GM21723 (cell line): ENCODE results near the gene SH3BGRL2.

Source experiments
- ATAC-seq: cut with Tn5 transposase; IDR thresholded peaks from one replicate; pipeline ENCODE4 v1.9.1; 2021; ENCODE audit warnings: mild to moderate bottlenecking, moderate library complexity; ENCODE audit not compliant: unreplicated experiment

The SH3BGRL2 gene

DNA sequence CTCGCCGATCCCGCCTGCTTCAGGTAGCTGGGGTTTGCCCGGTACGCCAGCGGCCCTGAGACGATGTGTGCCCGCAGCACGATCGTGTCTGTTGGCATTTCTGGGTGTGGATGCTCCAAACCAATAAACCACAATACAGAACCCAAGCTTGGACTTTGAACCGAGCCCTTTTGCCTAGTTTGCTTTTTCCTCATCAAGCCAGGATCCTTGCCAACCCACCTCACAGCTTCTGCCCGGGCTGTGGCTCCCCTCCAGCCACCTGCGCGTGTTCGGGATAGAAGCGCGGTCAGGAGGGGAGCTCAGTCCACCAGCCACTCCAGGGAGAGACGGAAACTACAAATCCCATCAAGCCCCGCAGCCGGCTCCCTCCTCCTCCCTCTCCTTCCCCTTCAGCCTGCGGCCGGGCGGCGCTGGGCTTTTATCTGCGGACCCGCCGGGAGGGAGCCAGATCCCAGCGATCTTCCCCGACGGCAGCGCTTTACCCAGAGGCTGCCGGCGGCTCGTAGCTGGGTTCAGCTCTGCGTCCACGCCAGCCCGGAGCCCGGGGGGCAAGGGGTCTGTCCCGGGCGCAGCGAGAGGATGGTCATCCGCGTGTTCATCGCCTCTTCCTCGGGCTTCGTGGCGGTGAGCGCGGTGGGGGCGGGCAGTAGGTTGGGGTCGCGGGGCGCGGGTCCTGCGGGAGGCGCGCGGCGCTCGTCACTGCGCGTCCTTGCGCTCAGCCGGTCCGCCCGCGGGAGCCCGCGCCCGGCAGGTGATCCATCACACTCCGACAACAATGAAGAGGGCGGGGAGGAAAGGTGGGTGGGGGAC is at the start of gene SH3BGRL2:
Gene SH3BGRL2, plus strand, starts transcription at position 447 of the 810 bp plus-strand sequence. Its CDS starts 133 bp downstream, at position 580.
- ATAC-seq, result peak; percentile 81

- ATAC-seq, result no peak
Observed at GRCh38 chr6:79584332-79584731, 46.8 kb upstream of the SH3BGRL2 start.

DNA sequence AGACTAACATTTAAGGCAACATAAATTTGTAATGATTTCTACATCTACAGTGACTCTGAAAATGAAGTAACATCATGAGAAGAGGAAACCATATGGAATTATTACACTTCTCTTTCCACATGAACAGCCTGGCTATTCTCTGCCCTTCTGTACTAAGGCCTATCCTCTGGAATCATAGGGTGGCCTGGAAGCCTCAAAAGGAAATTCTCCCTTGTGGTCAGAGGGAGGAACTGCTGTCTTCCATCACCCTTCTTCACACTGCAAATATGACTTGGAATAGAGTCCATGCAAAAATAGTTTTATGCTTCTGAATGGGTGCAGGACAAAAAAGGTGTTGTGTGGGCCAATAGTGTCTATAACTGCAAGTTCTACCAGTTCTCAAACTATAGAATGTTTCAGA is 44.6 kb upstream of the SH3BGRL2 start:
- no peak for ATAC-seq

DNA sequence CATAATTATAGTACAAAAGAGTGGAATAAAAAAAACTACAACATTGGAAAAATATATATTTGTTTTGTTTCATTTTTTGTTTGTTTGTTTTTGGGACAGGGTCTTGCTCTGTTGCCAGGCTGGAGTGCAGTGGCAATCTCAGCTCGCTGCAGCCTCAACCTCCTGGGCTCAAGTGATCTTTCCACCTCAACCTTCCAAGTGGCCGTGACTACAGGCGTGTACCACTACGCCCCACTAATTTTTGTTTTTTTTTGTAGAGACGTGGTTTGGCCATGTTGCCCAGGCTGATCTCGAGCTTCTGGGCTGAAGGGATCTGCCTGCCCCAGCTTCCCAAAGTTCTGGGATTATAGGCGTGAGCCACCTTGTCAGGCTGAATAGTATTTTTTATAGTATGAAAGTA is 41.4 kb upstream of the SH3BGRL2 start:
- ATAC-seq, result no peak

DNA sequence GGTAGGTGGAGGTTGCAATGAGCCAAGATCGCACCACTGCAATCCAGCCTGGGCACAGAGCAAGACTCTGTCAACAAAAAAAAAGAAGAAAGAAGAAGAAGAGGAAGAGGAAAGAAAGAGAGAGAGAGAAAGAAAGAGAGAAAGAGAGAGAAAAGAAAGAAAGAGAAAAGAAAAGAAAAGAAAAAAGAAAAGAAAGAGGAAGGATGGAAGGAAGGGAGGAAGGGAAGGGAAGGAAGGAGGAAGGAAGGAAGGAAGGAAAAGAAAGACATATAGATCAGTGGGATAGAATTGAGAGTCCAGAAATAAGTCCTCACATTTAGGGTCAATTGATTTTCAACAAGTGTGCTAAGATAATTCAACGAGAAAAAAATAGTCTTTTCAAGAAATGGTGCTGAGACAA is 34.0 kb upstream of the SH3BGRL2 start:
- ATAC-seq, result no peak

GRCh38 chr6:79598012-79598411 is 33.1 kb upstream of the SH3BGRL2 start:
- no peak for ATAC-seq

- ATAC-seq, result no peak
Observed at GRCh38 chr6:79599725-79600259, 31.3 kb upstream of the SH3BGRL2 start.

DNA sequence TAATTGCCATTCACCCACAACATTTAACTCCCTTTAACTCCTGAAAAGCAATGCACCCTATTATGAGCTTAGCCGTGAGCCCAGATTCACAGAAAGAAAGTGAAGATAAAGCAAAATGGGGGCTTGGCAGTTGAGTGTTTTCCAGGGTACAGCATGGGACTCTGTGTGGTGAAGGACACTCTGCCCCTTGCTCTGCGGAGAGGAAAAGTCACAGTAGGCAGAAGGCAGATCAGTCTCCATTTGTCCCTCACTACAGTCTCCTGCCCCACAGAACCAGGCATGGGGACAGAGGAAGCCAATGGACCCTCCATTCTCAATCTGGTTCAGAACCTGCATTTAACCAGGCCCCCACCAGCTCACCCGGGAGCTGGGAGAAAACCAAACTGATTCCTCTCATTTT is 30.8 kb upstream of the SH3BGRL2 start:
- ATAC-seq, result no peak

GRCh38 chr6:79600812-79601609 is 30.1 kb upstream of the SH3BGRL2 start:
- no peak for ATAC-seq

GRCh38 chr6:79602859-79603258 is 28.3 kb upstream of the SH3BGRL2 start:
- no peak for ATAC-seq

DNA sequence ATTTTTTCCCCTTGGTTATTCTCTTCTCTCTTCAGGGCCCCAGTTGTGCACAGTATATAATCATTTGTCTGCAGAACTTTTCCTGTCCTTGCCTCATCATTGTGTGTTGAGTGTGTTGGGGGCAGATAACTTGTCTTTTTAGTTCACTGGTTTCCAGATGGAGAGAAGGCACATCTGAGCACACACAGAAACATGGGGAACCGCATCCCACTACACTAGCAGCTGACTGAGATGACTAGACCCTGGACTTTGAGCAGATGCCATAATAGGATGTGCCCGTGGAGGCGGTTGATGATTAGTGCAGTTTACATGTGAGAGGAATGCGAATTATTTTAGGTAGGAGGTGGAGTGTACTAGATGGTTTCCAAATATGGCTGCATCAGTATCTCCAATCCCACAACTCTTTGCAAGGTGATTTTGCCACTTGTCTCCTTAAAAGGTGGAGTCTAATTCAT is 26.5 kb upstream of the SH3BGRL2 start:
- ATAC-seq, result no peak

GRCh38 chr6:79605061-79605460 is 26.1 kb upstream of the SH3BGRL2 start:
- no peak for ATAC-seq

- no peak for ATAC-seq
Observed at GRCh38 chr6:79605968-79606764, 25.0 kb upstream of the SH3BGRL2 start.

- ATAC-seq, result no peak
Observed at GRCh38 chr6:79607000-79607399, 24.1 kb upstream of the SH3BGRL2 start.

DNA sequence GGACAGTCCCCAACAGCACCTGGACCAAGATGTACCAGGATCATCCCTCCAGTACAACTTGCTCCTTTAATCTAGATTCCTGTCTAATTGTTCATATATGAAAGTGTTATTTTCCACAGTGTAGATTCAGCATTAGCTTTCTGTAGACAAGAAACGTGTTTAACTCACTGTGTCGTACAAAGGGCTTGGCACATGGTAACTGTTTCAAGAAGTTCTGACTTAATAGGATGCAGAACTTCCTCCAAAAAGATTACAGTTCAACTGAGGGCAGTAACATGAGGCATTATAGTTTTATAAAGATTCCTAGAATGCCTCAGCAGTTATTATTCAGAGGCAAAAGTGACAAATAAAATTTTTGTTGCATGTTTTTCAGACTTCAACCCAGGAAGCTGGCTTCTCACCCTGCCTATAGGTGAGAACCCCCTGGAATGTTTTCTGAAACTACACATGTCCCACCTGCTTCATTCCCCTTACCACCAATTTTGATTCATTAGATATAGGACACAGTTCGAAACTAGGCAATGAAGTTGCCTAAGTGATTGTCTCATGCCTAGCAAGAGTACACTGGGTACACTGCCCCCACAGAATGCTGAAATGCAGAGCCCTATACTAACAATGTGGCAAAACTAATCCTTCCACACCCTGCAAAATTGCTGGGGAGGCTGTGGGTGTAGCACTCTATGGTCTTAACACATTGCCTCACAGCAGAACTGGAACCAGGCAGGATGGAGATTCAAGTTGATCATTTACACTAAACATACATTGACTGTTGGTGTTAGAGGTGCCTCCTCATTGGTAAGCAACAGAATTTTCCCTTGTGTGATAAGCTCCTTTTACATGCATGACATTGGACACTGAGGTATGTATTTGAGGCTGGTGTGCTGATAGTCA is 22.6 kb upstream of the SH3BGRL2 start:
- ATAC-seq, result no peak

- ATAC-seq, result no peak
Observed at GRCh38 chr6:79609225-79609595, 21.9 kb upstream of the SH3BGRL2 start.

GRCh38 chr6:79610306-79611009 is 20.7 kb upstream of the SH3BGRL2 start:
- no peak for ATAC-seq

DNA sequence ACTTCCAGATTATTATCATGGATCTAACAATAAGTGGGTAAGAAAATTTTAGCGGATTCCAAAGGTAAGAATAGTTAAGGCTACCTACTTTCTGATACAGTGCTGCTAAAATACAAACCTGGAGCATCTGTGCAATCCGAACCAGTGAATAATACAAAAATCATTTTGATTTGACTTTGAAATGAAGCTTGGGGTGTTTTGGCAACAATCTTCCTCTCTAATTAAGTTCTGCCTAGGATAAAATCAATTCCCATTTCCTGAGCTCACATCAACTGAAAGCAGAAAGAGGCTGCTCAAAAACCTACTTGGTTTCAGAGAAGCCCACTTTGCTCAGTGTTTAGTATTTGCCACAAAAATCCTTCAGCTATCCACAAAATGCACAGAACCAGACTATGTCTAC is 18.7 kb upstream of the SH3BGRL2 start:
- ATAC-seq, result no peak

DNA sequence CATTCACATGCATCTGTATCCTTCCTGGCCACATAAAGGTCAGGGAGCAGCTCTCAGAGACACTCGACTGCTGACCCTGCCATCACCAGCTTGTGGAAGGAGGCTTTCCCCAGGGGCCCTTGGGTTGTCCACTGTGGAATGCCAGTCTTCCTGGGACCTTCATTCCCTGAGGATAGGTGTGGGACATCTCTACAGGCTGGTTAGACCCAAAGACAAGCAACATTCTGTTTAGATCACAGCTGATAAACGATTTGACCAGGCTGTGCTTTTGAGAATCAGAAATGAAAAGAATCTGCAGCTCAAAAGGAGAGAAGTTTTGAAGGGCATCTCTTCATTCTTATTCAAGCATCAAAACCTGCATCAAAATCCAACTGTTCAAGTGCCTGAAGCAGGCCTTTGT is 18.2 kb upstream of the SH3BGRL2 start:
- ATAC-seq, result no peak
